GM21447 (cell line): ENCODE data around the gene OXCT1.

Experiments used
- ATAC-seq: cut with Tn5 transposase; IDR thresholded peaks from one replicate; pipeline ENCODE4 v1.9.1; 2021; ENCODE audit not compliant: unreplicated experiment

OXCT1 gene

DNA sequence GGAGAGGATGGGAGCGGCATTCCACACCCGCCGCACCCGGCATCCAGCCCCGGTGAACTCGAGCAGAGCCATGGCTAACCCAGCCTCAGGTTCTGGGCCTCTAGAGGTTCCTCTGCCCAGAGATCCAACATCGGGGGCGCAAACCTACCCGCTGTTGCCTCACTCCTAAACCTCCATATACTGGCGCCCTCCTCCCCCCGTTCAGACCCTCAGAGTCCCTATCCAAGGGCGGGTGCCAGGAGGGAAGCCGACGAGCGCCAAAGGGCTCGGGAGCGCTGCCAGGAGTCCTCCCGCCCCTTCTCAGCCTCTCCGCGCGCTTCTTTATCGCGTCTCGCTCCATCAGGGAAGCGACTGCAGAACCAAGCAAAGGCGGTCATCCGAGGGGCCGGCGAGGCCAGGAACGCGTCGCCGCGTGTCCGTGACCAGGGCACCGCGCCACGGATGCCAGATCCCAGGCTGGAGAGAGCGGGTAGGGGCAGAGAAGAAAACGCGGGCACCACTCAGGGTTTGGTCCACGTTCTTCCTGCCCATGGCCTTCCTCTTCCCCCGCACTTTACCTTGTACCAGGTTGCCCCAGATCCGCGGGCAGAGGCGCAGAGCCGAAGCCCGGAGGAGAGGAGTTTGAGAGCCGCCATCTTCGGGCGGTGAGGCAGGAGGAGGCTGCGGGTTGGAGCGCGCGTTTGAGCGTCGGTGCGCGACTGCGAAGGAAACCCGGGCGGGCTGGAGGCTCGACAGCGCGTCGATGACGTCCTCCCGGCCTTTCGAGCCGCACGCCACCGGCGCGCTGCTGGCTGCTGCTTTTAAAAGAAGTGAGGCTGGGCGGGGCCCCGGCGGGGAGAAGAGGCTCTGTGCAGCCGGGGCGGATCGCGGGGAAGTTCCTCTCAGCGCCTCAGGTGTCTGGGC is at the start of gene OXCT1:
Gene OXCT1, minus strand, starts transcription at position 702 of the 903 bp plus-strand sequence. Its CDS starts 67 bp downstream, at position 635.
- peak; percentile 91 for ATAC-seq

DNA sequence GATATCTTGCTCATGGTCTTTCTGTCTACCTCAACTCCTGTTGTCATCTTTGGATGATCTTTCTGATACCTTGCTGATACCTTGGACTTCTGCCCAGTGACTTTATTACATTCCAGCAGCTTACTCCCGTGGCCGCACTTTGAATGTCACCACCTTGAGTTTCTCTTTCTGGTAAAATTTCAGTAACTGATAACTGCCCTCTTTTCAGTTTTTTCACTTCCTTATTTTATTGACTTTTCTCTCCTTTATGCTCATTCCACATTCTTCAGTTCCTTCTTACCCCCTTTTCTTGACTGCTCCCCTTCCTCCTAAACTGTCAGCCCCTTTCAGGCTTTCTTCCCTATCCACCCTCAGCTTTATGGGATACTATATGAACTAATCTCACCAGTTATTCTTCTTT is 47.9 kb upstream of the OXCT1 start:
- ATAC-seq, result peak; percentile 64

DNA sequence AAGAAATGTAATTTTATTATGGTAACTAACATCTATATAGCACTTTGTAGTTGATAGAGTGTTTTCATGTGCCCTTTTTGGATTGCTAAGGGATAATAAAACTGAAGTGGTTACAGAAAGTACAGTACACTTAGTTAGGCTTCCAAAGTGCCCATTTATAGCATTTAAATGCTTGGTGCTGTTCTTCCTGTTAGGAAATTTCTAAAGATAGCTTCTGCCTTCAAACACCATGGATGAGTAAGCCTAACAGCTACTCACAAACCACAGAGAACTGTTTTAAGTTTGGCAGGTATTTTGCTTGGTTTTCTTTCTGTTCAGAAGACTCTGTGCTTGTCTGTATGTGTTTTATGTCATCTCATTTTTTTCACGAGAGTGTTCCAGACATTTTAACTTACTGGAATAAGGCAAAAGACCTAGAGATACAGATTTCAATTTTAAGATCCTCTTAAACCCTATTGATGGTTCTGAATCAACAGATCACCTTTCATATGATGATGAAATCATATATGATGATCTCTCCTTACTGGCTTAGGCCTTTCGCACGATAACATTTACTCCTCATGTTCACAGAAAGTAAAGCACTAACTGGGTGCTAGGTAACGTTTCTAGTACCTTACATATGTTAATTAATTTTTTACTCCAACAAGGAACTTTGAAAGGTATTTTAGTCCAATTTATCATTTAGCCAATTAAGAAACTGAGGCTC is 38.3 kb upstream of the OXCT1 start:
- ATAC-seq, result no peak

DNA sequence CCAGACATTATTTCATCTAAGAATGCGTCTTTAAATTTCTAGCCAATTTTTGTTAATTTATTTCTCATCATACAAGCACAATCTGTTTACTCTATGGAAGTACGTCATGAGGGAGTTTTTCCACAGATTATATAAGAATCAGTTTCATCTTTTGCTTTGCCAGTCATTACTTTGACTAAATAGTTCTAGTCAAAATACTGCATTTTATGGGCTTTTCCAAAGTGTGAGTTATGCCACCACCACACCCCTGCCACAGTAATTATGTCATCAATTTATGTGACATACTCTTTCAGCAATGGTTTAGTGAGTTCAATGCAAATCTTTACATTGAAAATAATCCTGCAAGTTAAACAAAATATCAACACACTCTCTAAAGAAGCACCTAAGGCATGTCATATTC is 35.9 kb upstream of the OXCT1 start:
- ATAC-seq, result no peak

DNA sequence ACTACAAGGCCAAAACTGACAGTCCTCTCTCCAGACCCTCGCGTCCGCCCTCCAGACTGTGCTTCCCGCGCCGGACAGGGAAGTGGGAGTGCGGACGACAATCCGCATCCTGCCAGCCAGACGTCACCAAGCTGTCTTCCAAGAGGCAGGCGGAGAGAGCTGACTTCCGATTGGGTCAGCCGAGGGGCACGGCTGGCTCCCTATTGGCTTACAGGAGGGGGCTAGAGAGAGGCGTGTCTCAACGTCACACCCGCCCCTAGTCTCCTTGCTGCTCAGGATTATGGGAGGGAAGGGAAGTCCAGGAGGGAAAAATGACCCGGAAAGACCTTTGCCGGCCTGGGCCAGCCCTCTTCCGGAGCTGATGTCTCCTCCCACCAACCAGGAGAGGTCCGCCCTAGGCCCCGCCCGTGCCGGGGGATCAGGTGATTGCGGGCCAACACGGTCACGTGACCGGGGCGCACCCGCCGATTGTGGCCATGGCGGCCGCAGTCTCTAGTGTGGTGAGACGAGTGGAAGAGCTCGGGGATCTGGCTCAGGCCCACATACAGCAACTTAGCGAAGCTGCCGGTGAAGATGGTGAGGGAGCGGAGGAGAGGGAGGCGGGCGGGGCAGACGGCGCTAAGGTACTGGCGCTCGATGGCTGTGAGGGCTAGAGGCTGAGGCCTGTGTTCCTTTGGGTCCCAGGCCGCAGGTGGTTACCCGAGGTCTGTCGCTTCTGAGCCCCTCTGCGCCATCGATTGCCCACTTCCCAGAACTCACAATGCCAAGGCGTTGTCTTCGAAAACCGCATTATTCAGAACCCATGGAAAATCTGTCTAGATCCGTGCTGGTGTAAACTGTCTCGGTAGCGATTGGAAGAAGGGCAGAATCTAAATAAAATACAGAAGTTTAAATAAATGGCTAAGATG is 33.9 kb upstream of the OXCT1 start, which contains the start of gene RIMOC1:
Gene RIMOC1, plus strand, starts transcription at position 453 of the 908 bp plus-strand sequence. Its CDS starts 24 bp downstream, at position 477.
- ATAC-seq, result peak; percentile 99

DNA sequence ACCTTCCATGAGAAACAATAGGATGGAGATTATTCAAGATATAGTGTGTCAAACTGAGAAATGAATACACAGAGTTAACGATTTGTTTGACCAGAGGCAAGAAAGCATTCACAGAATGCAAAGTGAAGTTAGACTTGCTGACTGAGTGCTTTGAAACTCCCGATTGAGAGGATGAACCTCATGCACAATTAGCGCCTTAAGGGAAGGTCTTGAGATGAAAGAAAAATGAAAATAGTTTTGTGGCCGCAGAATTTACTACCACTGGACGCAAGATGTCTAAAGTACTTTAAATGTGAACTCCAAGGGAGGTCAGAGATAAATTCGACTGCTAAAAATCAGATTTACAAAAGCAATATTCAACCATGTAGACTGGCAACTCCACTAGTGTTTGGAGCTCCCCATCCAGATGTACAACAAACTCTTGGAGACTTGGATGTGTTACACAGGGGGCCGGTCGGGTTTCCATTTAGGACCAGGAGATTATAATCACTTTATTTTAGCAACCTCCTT is 33.2 kb upstream of the OXCT1 start:
- no peak for ATAC-seq

DNA sequence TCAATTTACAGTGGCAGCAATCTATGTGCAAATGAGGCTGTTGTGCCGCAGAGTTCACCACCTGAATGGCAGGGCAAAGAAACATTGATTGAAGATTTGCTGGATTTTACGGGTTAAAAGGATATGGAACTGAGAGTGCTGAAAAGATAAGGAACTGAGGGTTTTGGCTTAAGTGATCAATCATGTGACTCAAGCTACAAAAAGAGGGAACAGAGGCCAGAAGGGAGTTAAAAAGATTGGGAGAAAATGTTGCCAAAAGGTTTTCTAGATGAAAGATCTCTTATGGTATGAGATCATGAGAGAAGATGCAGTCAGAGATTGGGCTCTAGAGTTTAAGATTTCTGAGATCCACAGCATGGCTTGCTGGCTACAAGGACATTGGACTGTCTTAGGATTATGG is 26.0 kb upstream of the OXCT1 start:
- ATAC-seq, result no peak

DNA sequence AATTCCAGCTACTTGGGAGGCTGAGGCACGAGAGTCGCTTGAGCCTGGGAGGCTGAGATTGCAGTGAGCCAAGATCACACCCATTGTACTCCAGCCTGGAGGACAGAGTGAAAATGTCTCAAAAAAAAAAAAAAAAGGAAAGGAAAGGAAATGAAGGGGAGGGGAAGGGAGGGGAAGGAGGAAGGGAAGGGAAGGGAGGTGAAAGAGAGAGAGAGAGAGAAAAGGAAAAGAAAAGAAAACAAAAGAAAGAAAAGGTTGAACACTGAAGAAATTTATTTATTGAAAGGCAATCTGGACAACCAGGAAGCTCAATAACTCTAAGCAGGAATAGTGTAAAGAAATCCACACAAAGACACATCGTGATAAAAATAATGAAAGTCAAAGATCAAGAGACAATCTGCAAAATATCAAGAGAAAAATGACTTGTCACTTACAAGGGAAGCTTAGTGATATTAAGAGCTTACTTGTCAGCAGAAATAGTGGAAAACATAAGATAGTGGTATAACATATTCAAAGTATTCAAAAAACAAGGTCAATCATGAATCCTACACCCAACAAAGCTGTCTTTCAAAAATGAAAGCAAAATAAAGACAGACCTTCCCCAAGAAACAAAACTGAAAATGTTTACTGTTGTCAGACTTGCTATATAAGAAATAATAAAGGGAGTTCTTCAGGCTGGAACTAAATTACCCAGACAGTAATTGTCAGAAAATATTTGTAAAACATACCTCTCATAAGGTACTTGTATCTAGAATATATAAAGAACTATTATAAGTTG is 23.0 kb upstream of the OXCT1 start:
- ATAC-seq, result peak; percentile 82

DNA sequence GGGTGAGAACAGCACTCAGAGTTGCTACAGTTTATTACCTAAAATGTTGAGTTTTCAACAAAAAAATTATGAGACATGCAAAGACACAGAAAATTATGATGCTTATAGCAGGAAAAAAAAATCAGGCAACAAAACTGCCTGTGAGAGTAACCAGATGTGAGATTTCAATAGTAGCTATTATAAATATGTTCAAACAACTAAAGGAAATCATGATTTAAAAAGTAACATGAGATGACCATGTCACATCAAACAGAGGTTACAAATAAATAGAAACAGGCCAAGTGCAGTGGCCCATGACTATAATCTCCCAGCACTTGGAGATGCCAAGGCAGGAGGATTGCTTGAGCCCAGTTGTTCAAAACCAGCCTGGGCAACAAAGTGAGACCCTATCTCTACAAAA is 21.8 kb upstream of the OXCT1 start:
- no peak for ATAC-seq

DNA sequence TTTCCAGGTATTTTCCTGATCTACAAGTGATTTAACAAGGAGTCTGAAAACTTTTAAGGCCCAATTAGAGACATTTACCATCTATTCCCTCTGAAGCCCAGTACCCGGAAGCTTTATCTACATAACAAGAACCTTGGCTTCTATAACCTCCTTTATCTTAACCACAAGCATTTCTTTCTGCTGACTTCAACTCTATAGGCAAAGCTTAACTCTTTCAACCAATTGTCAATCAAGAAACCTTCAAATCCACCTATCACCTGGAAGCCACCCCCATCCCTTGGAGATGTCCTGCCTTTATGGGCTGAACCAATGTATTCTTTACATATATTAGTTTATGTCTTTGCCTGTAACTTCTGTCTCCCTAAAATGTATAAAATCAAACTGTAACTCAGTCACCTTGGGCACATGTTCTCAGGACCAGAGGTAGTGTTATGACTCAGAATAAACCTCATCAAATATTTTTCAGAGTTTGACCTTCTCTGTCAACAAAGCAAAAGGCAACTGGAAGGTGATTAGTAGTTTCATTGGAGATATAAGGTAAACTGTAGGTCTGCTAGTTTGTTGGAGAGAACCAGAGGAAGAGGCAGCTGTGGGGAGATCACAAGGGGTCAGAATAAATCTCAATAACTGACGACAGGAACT is 21.0 kb upstream of the OXCT1 start:
- no peak for ATAC-seq

DNA sequence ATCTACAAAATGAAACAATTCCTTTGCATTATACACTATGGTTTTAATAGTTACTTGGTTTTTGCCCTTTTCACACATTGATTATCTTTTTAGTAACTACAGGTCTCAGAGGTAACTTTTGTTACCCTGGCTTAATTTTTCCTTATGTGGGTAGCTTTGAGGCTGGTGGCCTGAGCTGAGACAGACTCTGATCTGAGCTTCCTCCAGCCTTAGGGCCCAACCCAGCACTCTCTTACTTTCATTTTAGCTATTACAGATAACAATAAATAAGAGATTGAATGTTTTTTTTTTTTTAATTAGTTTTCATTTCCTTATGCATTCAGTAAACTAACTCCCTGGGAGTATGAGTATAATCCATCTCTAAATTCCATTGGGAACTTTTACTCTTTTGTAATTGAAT is 15.1 kb upstream of the OXCT1 start:
- no peak for ATAC-seq

DNA sequence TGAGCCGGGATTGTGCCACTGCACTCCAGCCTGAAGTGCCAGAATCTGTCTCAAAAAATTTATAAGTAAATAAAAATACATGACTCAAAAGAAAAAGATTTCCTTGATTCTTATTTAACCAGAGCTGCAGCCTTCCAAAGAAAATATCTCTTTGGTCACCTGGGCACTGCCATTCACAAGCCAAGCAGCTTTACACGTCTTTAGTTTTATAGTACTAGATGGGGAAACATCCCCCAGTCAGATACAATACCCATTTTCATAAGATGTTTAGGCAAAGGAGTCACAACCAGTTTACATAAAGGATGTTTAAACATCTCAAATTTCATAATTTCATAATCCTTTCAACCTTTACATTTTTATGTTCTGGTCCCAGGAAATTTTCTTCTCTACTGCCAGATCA is 13.7 kb upstream of the OXCT1 start:
- no peak for ATAC-seq

DNA sequence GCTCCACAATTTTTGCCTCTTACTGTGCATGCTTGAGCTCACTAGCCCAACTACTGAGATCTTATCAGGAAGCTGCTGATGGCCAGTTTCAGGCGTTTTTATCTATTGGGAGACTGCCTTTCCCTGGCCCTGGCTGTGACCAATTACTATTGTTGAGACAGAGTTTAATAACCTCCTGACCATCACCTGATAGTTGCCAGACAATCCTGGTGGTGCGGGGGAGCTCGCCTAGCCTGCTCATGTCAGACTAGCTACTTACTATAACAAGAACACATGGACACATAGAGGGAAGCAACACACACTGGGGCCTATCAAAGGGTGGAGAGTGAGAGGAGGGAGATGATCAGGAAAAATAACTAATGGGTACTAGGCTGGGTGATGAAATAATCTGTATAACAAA is 13.0 kb upstream of the OXCT1 start:
- no peak for ATAC-seq

DNA sequence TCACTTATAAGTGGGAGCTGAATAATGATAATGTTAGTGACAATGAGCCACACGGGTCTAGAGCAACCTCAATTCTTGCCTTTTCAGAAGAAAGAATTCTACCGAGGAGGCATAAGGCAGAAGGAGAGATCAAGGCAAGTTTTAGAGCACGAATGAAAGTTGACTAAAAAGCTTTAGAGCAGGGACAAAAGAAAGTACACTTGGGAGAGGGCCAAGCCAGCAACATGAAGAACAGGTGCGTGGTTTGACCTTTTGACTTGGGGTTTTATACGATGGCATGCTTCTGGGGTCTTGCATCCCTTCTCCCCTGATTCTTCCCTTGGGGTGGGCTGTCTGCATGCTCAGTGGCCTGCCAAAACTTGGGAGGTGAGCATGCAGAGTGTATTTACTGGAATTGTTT is 12.5 kb upstream of the OXCT1 start:
- no peak for ATAC-seq

DNA sequence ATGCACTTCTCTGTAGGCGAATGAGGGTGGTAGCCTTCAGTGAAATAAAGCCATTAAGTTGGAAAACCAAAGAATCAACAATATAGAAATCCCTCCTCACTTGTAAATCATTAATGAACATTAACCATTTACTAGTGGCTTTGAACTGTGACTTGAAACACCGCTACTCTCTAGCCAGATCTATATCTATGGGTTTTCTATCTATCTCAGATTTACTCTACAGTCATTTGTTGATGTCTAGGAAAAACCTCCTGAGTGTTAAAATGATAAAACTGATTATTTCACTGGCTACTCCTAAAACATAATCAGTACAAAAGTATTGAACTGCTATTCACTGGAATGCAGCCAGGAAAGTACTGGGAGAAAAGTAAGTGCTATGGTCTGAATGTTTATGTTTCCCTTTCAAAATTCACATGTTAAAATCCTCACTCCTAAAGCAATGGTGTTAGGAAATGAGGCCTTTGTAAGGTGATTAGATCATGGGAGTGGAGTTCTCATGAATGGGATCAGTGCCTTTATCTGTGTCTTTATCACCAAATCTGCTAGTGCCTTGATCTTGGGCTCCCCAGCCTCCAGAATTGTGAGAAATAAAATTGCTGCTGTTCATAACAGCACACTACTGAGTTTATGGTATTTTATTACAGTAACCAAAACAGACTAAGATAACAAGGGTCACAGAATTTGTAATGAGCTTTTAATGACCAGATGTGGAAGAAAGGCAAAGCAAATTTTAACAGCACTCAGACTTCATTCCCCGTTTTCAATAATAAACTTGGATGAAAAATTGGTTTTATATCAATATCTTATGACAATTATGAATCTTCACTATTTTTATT is 8.6 kb upstream of the OXCT1 start:
- peak; percentile 74 for ATAC-seq

DNA sequence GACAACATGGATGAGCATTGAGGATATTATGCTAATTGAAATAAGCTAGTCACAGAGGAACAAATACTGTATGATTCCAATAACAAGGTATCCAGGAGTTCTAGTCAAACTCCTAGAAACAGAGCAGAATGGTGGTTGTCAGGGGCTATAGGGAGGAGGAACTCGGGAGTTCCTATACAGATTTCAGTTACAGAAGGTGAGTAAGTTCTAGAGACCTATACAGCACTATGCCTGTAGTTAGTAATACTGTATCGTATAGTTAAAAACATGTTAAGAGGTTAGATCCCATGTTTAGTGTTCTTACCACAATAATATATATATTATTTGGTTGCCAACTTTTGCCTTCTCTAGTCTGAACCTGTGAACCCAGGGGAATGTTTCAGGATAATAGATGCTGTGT is 7.9 kb upstream of the OXCT1 start:
- ATAC-seq, result no peak

DNA sequence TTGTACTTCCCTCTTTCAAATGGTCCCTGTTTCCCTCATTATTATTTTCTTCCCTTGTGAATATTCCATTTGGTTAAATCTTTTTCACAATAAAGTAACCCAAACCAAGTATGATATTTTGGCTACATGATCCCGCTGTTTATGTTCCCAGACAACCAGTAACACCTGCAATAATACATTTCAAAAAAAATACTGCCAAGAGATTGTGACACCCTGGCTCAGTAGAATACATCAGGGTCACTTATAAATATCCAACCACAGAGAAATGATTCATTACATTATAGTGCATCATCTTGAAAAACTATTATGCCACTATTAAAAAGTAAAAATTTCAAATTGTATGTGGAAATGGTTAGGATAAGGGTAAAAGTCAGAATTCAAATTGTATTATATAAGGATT is 7.2 kb upstream of the OXCT1 start:
- no peak for ATAC-seq

DNA sequence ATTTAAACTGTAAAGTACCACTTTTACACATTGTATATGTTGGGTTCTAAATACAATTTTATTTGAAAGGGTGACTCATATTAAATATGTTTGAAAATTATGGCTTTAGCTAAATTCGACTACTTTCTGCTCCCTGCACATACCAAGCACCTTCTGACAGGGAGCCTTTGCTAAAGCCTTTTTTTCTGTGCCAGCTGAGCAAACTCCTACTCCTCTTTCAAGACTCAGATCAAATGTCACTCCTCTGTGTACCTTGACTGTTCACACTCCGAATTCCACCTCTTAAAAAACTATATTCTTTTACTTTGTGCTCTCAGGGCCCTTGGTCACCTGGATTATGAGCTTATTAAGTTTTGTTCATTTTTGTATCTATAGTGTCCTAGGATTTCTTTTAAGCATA is 6.5 kb upstream of the OXCT1 start:
- no peak for ATAC-seq

DNA sequence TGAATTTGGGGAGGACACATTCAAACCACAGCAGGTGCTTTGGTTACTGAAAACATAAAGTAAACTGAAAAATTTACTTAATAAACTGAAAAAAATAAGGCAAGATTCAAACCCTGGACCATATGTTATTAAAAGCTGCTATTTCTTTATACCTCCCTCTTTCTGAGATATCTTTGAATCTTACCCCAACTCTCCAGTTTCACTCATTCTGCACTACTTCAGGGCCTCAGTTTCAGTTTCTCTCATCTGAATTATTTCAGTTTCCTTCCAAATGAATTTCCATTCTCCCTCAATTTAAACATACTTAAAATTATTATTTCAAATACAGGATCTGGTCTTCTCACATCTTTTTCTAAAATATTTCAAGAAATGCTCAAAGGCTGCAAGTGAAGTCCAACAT is 4.9 kb upstream of the OXCT1 start:
- no peak for ATAC-seq
